Rectal smooth muscle tissue (tissue), 1 donor: Measurements from ENCODE around the gene IGF2.

Experiments
- H3K27ac ChIP-seq: one replicate; pipeline ENCODE4 v1.7.0; 2013; ENCODE audit warnings: low read depth, low read length, inconsistent platforms
- H3K27me3 ChIP-seq: one replicate; pipeline ENCODE4 v1.7.0; 2013; ENCODE audit warnings: low read length; ENCODE audit not compliant: control insufficient read depth, insufficient read depth
- H3K36me3 ChIP-seq: one replicate; pipeline ENCODE4 v1.7.0; 2013; ENCODE audit warnings: low read length; ENCODE audit not compliant: control insufficient read depth, insufficient read depth
- H3K4me1 ChIP-seq: one replicate; pipeline ENCODE4 v1.7.0; 2013; ENCODE audit warnings: low read length; ENCODE audit not compliant: control insufficient read depth, insufficient read depth
- H3K4me3 ChIP-seq: one replicate; pipeline ENCODE4 v1.7.0; 2013; ENCODE audit warnings: low read length
- H3K9ac ChIP-seq: one replicate; pipeline ENCODE4 v1.7.0; 2013; ENCODE audit warnings: low read length

The IGF2 gene

DNA sequence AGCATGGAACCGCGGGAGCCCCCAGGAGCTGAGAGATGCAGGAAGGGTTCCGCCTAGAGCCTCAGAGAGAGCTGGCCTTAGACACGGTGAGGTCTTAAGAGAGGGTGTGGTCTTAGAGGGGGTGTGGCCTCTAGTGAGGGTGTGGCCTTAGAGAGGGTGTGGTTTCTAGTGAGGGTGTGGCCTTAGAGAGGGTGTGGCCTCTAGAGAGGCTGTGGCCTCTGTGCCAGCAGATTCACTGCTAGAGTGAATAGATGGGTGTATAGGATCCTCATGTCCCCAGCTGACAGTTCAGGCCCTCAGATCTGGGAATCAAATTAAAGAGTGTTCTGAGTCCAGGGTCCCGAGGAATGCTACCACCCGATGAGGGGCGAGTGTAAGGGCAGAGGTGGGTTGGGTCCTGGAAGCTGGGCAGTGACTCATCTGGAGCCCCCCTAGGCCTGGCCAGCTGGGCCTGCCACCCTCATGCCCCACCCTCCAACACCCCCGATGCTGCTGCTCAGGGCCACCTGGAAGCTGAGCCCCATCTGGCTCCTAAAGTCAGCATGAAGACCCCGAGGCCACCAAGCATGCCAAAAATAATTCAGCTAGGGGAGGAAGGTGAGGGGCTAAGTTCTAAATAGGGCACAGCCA is 49.5 kb downstream of the IGF2 start:
- Histone ChIP-seq H3K4me1 (no peaks in the 10 kb centered on the region), H3K9ac (no peak overlapping the region), H3K36me3 (no peaks in the 10 kb centered on the region), H3K27me3 (peaks cover 3% of the 10 kb centered on the region), H3K4me3 (no peak overlapping the region), H3K27ac (no peak overlapping the region)

GRCh38 chr11:2088746-2089535 is 50.2 kb downstream of the IGF2 start:
- Histone ChIP-seq H3K9ac (no peak overlapping the region), H3K27me3 (peaks cover 3% of the 10 kb centered on the region), H3K4me3 (no peak overlapping the region), H3K27ac (no peak overlapping the region), H3K4me1 (no peaks in the 10 kb centered on the region), H3K36me3 (no peaks in the 10 kb centered on the region)

DNA sequence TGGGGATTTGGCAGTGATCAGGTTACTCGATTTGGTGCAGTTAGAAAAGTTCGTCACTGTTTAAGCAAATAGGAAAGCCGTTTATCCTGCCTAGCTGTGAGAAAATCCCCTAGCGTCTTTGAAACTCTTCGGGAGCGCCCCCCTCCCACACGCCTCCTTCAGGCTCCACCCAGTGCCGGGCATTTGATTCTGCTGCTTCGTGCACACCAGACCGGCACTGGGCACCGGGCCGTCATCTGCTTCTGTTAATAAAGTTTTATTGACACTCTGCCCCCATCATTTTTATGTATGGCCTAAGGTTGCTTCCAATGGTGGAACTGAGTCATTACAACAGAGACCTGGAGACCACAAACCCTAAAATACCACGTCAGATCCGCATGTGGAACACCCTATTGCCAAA is 50.9 kb downstream of the IGF2 start:
- Histone ChIP-seq H3K27me3 (peaks cover 3% of the 10 kb centered on the region), H3K36me3 (no peaks in the 10 kb centered on the region), H3K4me1 (no peaks in the 10 kb centered on the region), H3K27ac (no peak overlapping the region), H3K9ac (no peak overlapping the region), H3K4me3 (no peak overlapping the region)

DNA sequence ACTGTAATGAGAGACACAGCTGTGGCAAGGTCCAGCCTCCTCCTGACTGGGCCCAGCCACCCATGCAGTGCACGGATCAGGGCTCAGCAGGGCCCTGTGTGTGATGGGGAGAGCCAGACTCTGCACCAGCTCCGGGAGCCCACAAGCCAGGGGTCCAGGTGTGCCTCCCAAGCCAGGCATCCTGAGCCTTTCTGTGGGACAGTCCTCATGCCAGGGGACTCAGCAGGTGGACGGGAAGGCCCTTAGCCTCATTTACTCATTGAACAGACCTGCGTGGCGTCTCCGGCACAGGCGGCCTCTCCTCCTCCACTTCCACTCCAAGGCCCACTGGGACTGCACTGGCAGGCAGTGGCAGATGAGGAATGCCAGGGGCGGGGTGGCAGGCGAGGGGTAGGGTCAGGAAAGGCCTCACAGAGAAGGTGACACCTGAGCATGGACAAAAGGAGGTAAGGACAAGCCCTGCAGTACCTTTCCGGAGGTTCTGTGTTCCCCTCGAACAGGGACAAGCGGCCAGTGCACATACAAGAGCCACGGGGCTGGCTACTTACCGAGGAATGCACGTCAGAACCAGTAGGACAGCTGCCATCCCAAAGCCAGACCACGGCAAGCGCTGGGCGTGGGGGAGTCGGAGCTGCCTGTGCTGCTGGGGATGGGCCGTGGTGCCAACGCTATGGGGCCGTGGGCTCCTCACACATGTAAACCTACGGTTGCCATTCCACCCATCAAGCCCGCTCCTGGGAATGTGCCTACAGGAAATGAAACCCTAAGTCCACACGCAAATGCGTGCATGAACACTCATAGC is 52.7 kb downstream of the IGF2 start:
- Histone ChIP-seq H3K27ac (no peak overlapping the region), H3K4me1 (no peaks in the 10 kb centered on the region), H3K27me3 (peaks cover 3% of the 10 kb centered on the region), H3K9ac (no peak overlapping the region), H3K36me3 (no peaks in the 10 kb centered on the region), H3K4me3 (no peak overlapping the region)

- Histone ChIP-seq H3K36me3 (no peaks in the 10 kb centered on the region), H3K27me3 (peaks cover 3% of the 10 kb centered on the region), H3K9ac (no peak overlapping the region), H3K4me1 (no peaks in the 10 kb centered on the region), H3K4me3 (no peak overlapping the region), H3K27ac (no peak overlapping the region)
Observed at GRCh38 chr11:2085251-2086066, 53.7 kb downstream of the IGF2 start.

- Histone ChIP-seq H3K27me3 (peaks cover 3% of the 10 kb centered on the region), H3K27ac (no peak overlapping the region), H3K36me3 (no peaks in the 10 kb centered on the region), H3K9ac (no peak overlapping the region), H3K4me1 (no peaks in the 10 kb centered on the region), H3K4me3 (no peak overlapping the region)
Observed at GRCh38 chr11:2084721-2085120, 54.5 kb downstream of the IGF2 start.
